Endothelial cell of umbilical vein (primary cell): Measurements from ENCODE around the gene LARP6. TPM values are rescaled to one million over a fixed set of nuclear protein-coding genes. Genes with fewer than 3 reads are reported as not detected.

Source experiments
- BruUV-seq: library from RNA; stranded (reverse); fragments of 400-500 nt; replicated peaks from 2 replicates; lab custom pipeline; 2021; lab: Mats Ljungman, UMichigan
- CTCF ChIA-PET: fragments of 300-600, 350-600 bp; sonication (Branson Sonifier 250); formaldehyde crosslinking; loops from one replicate; lab custom pipeline; 2021; ENCODE audit warnings: antibody characterized with exemption, inconsistent platforms; lab: Charles Lee
- POLR2A ChIA-PET: fragments of 300-600, 350-600 bp; sonication (Branson Sonifier 250); formaldehyde crosslinking; loops from one replicate; lab custom pipeline; 2021; ENCODE audit warnings: antibody characterized with exemption, inconsistent platforms; lab: Charles Lee
- DNase-seq: peaks from one replicate; pipeline ENCODE4 v3.0.0-alpha.2; 2011; ENCODE audit warnings: low read depth, low spot score
- FAIRE-seq: peaks from 2 replicates; lab custom pipeline; 2011; peaks lifted over from hg19 to GRCh38; lab: Jason Lieb, UNC
- H2AFZ ChIP-seq: 2 replicates; pipeline ENCODE4 v1.6.0; 2012; ENCODE audit warnings: low read depth, low read length, control low read depth, inconsistent platforms
- H3K27ac ChIP-seq: 2 replicates; pipeline ENCODE4 v1.5.1; 2011; ENCODE audit warnings: low read depth, mild to moderate bottlenecking, control low read depth, low read length, moderate library complexity; ENCODE audit not compliant: insufficient read depth
- H3K27me3 ChIP-seq, 2 experiments: 2 replicates each; pipeline versions ENCODE4 v1.6.0 to v1.6.1; 2011; ENCODE audit warnings: low read length in 2 of 2, mixed read lengths in 1 of 2; ENCODE audit not compliant: control insufficient read depth in 2 of 2, insufficient read depth in 2 of 2
- H3K36me3 ChIP-seq, 2 experiments: 2 replicates in 1 of 2; 3 replicates in 1 of 2; pipeline ENCODE4 v1.5.1; 2011; ENCODE audit warnings: low read length in 2 of 2, mild to moderate bottlenecking in 1 of 2, moderate library complexity in 1 of 2; ENCODE audit not compliant: control insufficient read depth in 2 of 2, insufficient read depth in 2 of 2; ENCODE audit errors: extremely low read depth in 1 of 2
- H3K4me1 ChIP-seq: 3 replicates; pipeline ENCODE4 v1.5.1; 2011; ENCODE audit warnings: mild to moderate bottlenecking, low read length; ENCODE audit not compliant: control insufficient read depth, insufficient read depth; ENCODE audit errors: extremely low read depth
- H3K4me2 ChIP-seq: 2 replicates; pipeline ENCODE4 v1.6.1; 2011; ENCODE audit warnings: low read length, control low read depth, mixed read lengths; ENCODE audit not compliant: insufficient read depth
- H3K4me3 ChIP-seq, 3 experiments: fragments of 200-600 bp in 1 of 3; sonication (generic), shearing (Covaris generic) in 1 of 3; replicated peaks in 1 of 3; 2 replicates each; pipeline ENCODE4 v1.5.1; 2011 to 2016; ENCODE audit warnings: control low read depth in 3 of 3, low read length in 3 of 3, mild to moderate bottlenecking in 2 of 3, inconsistent platforms in 1 of 3, low read depth in 1 of 3, moderate library complexity in 1 of 3; ENCODE audit not compliant: insufficient read depth in 1 of 3
- H3K79me2 ChIP-seq: 2 replicates; pipeline ENCODE4 v1.6.0; 2012; ENCODE audit warnings: low read length, inconsistent platforms; ENCODE audit not compliant: control insufficient read depth, insufficient read depth
- H3K9ac ChIP-seq: replicated peaks from 2 replicates; pipeline ENCODE3; 2011; ENCODE audit warnings: low read length, control low read depth; ENCODE audit not compliant: insufficient read depth; ENCODE audit errors: extremely low read depth
- H3K9me1 ChIP-seq: replicated peaks from 3 replicates; pipeline ENCODE4 v1.6.0; 2011; ENCODE audit warnings: mild to moderate bottlenecking, low read length; ENCODE audit not compliant: control insufficient read depth, insufficient read depth; ENCODE audit errors: extremely low read depth
- H3K9me3 ChIP-seq: replicated peaks from 2 replicates; pipeline ENCODE4 v1.5.1; 2012; ENCODE audit warnings: low read length, inconsistent platforms; ENCODE audit not compliant: control insufficient read depth, insufficient read depth
- H4K20me1 ChIP-seq: replicated peaks from 2 replicates; pipeline ENCODE3; 2011; ENCODE audit warnings: mild to moderate bottlenecking, low read length; ENCODE audit not compliant: control insufficient read depth, insufficient read depth; ENCODE audit errors: extremely low read depth
- CTCF ChIP-seq, 2 donors: IDR thresholded peaks; 1 replicate in 1 of 2; 2 replicates in 1 of 2; pipeline ENCODE4 v1.5.1; 2011; ENCODE audit warnings: low read length in 2 of 2, mild to moderate bottlenecking in 2 of 2, moderate library complexity in 2 of 2, control low read depth in 1 of 2, inconsistent platforms in 1 of 2, low read depth in 1 of 2; ENCODE audit not compliant: insufficient read depth in 1 of 2; ENCODE audit errors: extremely low read depth in 1 of 2
- EZH2 ChIP-seq: IDR thresholded peaks from 2 replicates; pipeline ENCODE4 v1.6.1; 2012; ENCODE audit warnings: borderline replicate concordance, low read depth, mild to moderate bottlenecking, moderate library complexity, low read length, inconsistent platforms; ENCODE audit not compliant: severe bottlenecking
- FOS ChIP-seq: IDR thresholded peaks from 2 replicates; pipeline ENCODE4 v1.6.1; 2011; ENCODE audit warnings: mild to moderate bottlenecking, low read length, moderate library complexity, borderline replicate concordance; ENCODE audit not compliant: insufficient read depth
- GATA2 ChIP-seq: IDR thresholded peaks from 2 replicates; pipeline ENCODE4 v1.7.0; 2011; ENCODE audit warnings: low read depth, mild to moderate bottlenecking, moderate library complexity, mixed read lengths, low read length; ENCODE audit not compliant: insufficient read length, insufficient read depth
- JUN ChIP-seq: IDR thresholded peaks from 2 replicates; pipeline ENCODE4 v1.6.1; 2011; ENCODE audit warnings: borderline replicate concordance, low read depth; ENCODE audit not compliant: insufficient read length, insufficient read depth
- MAX ChIP-seq: IDR thresholded peaks from 2 replicates; pipeline ENCODE4 v1.6.1; 2011; ENCODE audit not compliant: insufficient read depth, insufficient read length
- MYC ChIP-seq: IDR thresholded peaks from one replicate; pipeline ENCODE4 v1.6.1; 2011; ENCODE audit warnings: mild to moderate bottlenecking, low read depth, low read length
- POLR2A ChIP-seq: IDR thresholded peaks from 2 replicates; pipeline ENCODE4 v1.6.1; 2012; ENCODE audit warnings: low read depth, mild to moderate bottlenecking, control low read depth, low read length
- POLR2AphosphoS5 ChIP-seq: IDR thresholded peaks from 2 replicates; pipeline ENCODE4 v1.6.1; 2012; ENCODE audit warnings: low read depth, mild to moderate bottlenecking, control low read depth, low read length, moderate library complexity; ENCODE audit not compliant: insufficient read depth
- dilution Hi-C: fragments of 300-500 bp; cut with MboI; formaldehyde crosslinking; loops from one replicate; pipeline ENCODE4 v1.15.0; 2019; ENCODE audit warnings: low sequenced_read_pairs; ENCODE audit not compliant: extremely low pct_ligation_motif_present
- intact Hi-C: fragments of 100-400 bp; cut with micrococcal nuclease; formaldehyde crosslinking; loops from one replicate; pipeline ENCODE4 v1.10.0; 2022
- polyA plus RNA-seq, 4 experiments: library from polyadenylated mRNA; depleted of rRNA in 3 of 4; stranded (reverse) in 3 of 4; unstranded in 1 of 4; fragments of >200 nt; gene quantifications; 2 replicates each; pipeline versions ENCODE4 v1.2.1 to v1.2.3, GENCODE V29; 2011 to 2012; ENCODE audit warnings: missing spikeins in 1 of 4
- total RNA-seq: library from RNA; stranded (reverse); gene quantifications from 2 replicates; pipeline ENCODE4 v1.2.3, GENCODE V29; 2021

Gene LARP6
- total and polyA plus RNA-seq, 2 donors (not counting 3 experiments of a cell fraction or from before 2014, with no cell fraction given): 16.9 to 56.2 TPM

GRCh38 chr15:70834999-70835398 lies 19.0 kb downstream of the LARP6 start:
- CTCF ChIA-PET: interaction anchor here (0.7 to 3.6 kb wide), 6 partner anchors 10 to 249 kb away, joined by 3 to 30 read pairs (median 6); no protein-coding TSS in a partner anchor
- Histone ChIP-seq H3K79me2 (no peaks in the 10 kb centered on the region), H3K27me3 (no peaks in the 10 kb centered on the region), H3K9me3 (no peaks in the 10 kb centered on the region), H3K36me3 (peaks cover 0 to 18% of the 10 kb centered on the region in 2 experiments), H3K9me1 (no peaks in the 10 kb centered on the region), H3K9ac (no peak overlapping the region), H3K4me3 (no peak overlapping the region), H2AFZ (no peak overlapping the region), H3K4me1 (peaks cover 14% of the 10 kb centered on the region), H3K4me2 (no peak overlapping the region), H3K27ac (no peak overlapping the region), H4K20me1 (no peaks in the 10 kb centered on the region)
- no peak for DNase-seq
- TF ChIP-seq POLR2A (no peak), FOS (no peak), MAX (no peak)
- BruUV-seq: no TSS peak
- POLR2A ChIA-PET: no interaction called here
- no peak for FAIRE-seq
- intact Hi-C loops: no loop called here
- dilution Hi-C loops: no loop called here

- no peak for TF ChIP-seq POLR2A
- no peak for TF ChIP-seq MAX
- no peak for TF ChIP-seq MYC
- no peak for TF ChIP-seq CTCF (IDR thresholded peaks at IDR 0.05; ENCODE audit: extremely low read depth in 1 of 2, insufficient read depth in 1 of 2, low read depth in 1 of 2, low read length in 2 of 2)
- peak; percentile 83 for TF ChIP-seq FOS
- TF ChIP-seq POLR2AphosphoS5: no peak
- TF ChIP-seq JUN: peak; percentile 81
- TF ChIP-seq EZH2: no peak
- TF ChIP-seq GATA2: no peak
- Histone ChIP-seq H3K9ac (no peak overlapping the region), H3K27ac (peak overlapping the region; percentile 5), H3K79me2 (no peaks in the 10 kb centered on the region), H3K36me3 (peaks cover 0 to 18% of the 10 kb centered on the region in 2 experiments), H4K20me1 (no peaks in the 10 kb centered on the region), H3K27me3 (no peaks in the 10 kb centered on the region), H3K4me1 (peaks cover 14% of the 10 kb centered on the region), H3K9me1 (no peaks in the 10 kb centered on the region), H3K9me3 (no peaks in the 10 kb centered on the region), H3K4me2 (peak overlapping the region; percentile 28), H2AFZ (peak overlapping the region; percentile 3), H3K4me3 (no peak overlapping the region)
- no TSS peak for BruUV-seq
- peak; percentile 83 for FAIRE-seq
- peak; percentile 76 for DNase-seq
- ChIA-PET POLR2A (no interaction called here), CTCF (interaction anchor here (0.7 to 3.6 kb wide), 6 partner anchors 9 to 248 kb away, joined by 3 to 30 read pairs (median 5); no protein-coding TSS in a partner anchor)
- dilution Hi-C loops (no loop called here), intact Hi-C loops (no loop called here)
Observed at GRCh38 chr15:70833861-70834765, 19.8 kb downstream of the LARP6 start.
